ENCODE data around the gene ERMN.

DNA sequence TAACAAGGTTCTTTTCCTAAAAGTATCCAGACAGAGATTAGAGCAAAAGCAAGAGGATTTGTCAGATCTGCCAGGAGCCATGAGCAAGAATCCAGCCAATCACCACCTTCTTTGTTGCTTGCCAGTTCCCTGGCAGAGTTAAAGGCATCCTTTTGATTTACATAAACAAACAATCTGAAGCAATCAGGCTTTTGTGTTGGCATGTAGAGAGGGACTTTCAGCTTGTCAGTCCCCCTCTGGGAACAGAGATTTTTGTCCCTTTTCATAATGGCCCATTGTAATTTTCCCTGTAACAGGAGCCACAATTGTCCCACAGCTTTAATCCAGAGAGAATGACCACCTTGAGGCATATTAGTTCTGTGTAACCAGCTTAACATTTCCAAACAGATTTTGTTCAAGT lies at the start of gene ERMN:
- TF ChIP-seq, protein P1, sequence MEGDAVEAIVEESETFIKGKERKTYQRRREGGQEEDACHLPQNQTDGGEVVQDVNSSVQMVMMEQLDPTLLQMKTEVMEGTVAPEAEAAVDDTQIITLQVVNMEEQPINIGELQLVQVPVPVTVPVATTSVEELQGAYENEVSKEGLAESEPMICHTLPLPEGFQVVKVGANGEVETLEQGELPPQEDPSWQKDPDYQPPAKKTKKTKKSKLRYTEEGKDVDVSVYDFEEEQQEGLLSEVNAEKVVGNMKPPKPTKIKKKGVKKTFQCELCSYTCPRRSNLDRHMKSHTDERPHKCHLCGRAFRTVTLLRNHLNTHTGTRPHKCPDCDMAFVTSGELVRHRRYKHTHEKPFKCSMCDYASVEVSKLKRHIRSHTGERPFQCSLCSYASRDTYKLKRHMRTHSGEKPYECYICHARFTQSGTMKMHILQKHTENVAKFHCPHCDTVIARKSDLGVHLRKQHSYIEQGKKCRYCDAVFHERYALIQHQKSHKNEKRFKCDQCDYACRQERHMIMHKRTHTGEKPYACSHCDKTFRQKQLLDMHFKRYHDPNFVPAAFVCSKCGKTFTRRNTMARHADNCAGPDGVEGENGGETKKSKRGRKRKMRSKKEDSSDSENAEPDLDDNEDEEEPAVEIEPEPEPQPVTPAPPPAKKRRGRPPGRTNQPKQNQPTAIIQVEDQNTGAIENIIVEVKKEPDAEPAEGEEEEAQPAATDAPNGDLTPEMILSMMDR (IDR thresholded peaks at IDR 0.05; ENCODE audit: insufficient read depth, low read length): no peak
- TF ChIP-seq POLR2AphosphoS5 (IDR thresholded peaks at IDR 0.05; ENCODE audit: low read depth) (no peak), GABPA (IDR thresholded peaks at IDR 0.05; ENCODE audit: low read depth) (no peak)
- TF ChIP-seq, protein P2, sequence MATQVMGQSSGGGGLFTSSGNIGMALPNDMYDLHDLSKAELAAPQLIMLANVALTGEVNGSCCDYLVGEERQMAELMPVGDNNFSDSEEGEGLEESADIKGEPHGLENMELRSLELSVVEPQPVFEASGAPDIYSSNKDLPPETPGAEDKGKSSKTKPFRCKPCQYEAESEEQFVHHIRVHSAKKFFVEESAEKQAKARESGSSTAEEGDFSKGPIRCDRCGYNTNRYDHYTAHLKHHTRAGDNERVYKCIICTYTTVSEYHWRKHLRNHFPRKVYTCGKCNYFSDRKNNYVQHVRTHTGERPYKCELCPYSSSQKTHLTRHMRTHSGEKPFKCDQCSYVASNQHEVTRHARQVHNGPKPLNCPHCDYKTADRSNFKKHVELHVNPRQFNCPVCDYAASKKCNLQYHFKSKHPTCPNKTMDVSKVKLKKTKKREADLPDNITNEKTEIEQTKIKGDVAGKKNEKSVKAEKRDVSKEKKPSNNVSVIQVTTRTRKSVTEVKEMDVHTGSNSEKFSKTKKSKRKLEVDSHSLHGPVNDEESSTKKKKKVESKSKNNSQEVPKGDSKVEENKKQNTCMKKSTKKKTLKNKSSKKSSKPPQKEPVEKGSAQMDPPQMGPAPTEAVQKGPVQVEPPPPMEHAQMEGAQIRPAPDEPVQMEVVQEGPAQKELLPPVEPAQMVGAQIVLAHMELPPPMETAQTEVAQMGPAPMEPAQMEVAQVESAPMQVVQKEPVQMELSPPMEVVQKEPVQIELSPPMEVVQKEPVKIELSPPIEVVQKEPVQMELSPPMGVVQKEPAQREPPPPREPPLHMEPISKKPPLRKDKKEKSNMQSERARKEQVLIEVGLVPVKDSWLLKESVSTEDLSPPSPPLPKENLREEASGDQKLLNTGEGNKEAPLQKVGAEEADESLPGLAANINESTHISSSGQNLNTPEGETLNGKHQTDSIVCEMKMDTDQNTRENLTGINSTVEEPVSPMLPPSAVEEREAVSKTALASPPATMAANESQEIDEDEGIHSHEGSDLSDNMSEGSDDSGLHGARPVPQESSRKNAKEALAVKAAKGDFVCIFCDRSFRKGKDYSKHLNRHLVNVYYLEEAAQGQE (IDR thresholded peaks at IDR 0.05; ENCODE audit: insufficient replicate concordance, low read depth): no peak
